GM18526 (cell line): ENCODE data around the gene FOXD2.

Experiments
- POLR2A ChIP-seq: IDR thresholded peaks from 3 replicates; pipeline ENCODE4 v1.6.1; 2011; ENCODE audit not compliant: insufficient read length; ENCODE audit errors: extremely low read depth

Gene FOXD2

DNA sequence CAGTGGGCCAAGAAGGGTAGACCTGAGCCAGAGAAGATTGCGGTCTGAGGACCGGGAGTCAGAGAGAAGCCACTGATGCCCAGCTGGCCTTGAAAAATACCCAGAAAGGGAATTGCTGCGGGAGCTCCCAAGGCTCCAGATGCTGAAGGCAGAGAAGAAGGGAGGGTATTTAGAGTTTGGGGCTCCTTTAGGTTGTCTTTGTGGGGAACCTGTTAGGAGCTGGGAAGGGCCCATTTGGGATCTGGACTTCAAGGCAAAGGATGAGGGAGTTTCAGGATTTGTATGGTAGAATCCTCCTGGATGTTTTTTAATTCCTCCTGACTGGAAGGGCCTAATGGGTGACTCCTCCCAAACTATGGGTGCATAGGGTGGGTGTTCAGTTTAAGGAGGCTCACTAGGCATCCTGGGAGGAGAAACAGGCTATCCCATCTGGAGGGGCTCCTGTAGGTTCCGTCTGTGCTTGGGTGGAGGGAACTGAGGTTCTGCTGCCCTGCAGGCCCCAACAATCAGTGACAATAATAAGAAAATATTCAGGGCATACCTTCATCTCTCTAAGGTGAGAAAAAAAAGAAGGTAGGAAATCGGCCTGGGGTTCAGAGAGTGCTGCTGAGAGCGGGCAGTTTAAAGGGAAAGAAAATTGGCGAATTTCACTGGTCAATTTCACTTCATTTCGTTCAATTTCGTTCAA, 5.1 kb downstream of the FOXD2 start:
- TF ChIP-seq POLR2A: no peak

DNA sequence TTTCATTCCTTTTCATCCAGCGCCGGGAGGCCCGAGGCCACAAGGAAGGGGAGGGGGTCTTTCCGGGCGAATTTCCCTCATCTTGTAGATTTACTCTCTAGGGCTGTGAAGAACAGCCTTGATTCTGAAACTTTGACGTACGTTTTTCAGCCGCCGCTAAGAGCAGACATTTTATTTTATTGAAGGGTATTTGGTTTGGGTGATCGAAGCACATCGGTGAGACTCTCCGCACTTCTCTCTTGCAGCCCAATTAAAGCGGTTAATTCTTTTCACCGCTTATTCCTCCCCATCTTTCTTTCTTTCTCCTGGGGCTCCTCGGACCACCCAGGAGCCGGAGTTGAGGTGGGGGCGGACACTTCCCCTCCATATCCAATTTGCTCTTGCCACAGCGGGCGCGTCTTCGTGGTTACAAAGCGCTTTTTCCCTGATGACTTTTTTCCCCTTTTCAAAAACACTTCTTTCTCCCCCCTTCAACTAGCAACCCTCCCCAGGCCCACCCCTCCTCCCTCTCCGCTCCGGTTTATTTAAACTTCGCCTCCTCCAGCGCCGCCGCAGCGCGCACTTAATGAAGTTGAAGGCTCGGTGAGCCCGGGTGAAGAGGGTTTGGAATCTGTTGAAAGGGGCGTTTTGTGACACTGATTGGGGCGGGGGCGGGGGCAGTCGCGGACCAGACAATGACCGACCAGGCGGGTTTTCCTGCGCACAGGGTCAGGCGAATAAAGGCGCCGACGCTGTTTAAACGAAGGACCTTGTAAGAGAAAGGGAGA, 5.9 kb downstream of the FOXD2 start:
- TF ChIP-seq POLR2A: no peak

DNA sequence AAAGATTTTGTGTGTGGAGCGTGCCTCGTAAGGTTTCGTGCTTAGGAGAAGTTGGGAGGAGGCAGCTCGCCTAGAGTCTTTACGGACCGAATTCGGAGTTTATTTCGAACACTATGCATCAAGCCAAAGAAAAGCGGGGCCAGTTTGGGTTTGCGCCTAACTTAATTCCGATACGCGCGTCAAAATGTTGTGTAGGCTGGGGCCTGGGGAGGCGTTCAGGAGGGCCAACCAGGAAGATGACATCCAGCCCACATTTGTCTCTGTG, 6.4 kb downstream of the FOXD2 start:
- no peak for TF ChIP-seq POLR2A

DNA sequence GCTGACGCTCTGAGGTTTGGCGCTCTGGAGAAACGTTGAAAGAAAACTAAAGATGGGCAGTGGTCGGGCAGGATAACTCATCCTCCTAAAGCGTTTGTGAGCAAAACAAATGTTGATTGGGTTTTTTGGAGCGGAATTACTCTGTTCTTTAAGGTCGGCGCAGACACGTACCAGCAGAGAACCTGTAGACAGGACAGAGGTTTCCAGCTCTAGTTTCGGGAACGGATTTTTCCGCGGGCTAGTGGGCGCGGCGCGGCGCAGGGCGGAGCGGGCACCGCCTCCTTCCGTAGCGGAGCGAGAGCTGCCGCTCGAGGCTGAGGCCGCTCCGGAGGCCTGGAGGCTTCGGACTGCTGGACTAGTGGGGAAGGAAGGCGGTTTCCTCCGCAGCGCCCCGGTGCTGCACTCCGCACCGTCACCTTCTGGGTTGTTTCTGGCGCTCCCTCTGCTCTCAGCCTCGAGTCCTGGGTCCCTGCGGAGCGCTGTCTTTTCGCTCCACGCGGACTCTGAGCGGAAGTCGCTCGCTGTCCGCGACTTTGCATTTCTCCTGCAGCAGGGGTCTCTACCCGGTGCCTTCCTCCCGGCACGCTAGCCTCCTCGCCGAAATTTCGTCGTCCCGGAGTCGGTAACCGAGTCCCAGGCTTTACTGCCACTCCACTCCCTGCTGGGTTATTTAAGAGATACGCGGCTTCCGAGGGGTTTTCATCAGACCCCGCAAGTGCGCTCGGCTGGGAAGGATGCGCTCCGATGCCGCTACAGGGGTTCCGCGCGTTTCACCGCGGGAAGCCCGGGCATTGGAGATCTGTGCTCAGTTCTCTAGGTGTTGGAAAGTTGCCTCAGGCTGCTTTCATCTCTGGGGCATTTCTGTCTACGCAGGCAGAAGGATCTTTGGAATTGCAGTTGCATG, 7.0 kb downstream of the FOXD2 start:
- no peak for TF ChIP-seq POLR2A

DNA sequence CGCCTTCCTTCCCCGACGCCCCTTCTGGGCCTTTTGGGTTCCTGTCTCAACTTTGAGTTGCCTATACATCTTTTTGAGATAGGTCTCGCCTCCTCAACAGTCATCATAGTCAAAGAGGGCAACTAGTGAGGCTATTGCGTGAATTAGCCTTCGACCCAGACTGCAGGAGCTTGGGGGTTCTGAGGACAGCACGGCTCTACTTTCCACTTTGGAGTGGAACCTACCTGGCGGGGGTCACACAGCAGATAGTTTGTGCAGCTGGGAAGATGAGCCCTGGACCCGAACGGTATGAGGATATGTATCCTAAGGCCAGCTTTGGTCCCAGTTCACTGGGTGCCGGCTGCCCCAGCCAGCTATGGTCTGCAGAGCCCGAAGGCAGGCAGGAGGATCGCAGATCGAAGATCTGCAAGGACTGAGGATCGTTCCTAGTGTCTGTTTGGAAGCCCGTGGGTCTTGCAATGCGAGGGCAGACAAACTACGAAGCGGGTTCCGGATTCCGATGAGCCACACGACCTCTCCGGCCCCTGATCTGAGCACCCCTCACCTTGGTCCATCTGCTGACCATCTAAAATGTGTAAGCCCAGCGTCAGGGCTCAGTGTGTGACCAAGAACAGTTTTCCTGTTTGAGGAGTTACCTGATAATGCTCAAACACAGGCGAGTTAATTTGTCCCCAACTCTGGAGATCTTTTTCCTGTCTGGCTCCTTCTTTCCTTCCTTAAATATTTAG, 8.1 kb downstream of the FOXD2 start:
- no peak for TF ChIP-seq POLR2A

DNA sequence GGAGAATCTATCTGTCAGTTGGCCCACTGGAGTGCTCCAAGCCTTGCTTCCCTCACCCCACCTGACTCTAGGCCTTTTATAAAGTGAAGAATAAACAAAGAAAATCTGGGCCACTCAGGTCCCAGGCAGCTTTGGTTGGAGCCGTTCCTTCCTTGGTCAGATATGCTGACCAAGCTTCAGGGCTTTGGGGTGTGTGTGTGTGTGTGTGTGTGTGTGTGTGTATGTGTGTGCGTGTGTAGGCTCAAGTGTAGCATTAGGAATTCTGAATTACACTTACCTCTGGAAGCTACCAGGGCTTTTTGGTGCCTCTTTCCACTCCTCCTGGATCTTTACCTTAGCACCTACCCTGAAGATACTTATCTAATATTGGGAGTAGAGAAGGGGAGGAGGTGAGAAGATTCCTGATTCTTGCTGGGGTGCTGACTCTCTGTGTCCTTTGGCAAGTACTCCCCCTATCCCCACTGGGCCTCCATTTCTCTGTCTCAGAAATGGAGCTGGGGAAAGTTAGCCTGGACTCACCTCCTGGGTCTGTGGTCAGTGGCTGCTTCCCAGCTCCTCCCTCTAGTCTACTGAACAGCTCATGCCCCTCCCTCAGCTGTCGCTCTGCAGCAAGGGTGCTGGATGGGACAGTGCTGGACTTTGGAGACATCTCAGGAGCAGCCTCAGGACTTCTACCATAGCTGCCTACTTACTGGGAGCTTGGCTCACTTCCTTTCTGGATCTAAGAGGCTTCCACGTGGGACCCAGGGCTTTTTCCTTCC, 10.8 kb downstream of the FOXD2 start:
- no peak for TF ChIP-seq POLR2A

DNA sequence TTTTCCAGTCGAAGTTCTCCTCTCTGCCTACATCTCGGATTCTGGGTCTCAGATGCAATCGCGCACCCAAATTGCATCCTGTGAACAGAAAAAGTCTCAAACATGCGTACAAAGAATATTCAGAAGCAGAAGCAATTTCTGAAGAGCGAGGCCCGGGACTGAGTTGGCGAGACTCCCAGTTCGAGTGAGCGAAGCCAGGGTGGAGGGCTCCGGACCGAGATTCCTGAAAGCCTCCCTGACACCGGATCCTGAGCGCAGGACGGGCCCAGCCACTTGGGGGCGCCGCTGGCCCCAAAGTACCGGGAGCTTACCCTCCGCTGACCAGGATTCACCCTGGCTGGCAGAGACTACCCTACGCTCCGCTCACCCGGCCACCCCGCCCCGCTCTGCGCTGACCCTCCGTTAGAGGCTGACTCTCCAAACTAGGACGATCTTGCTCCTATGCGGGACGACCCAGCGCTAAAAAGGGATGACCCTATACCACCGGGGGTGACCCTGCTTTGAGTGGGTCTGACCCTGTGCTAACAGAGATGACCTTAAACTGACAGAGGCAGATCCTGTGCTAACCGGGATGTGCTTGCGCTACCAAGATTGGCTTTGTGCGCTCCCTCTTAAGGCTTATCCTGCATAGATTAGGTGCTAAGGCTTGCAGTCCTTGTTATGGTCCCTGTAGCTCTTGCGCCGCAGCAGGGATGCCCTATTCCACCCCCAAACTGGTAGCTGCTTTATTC, 12.1 kb downstream of the FOXD2 start:
- no peak for TF ChIP-seq POLR2A

DNA sequence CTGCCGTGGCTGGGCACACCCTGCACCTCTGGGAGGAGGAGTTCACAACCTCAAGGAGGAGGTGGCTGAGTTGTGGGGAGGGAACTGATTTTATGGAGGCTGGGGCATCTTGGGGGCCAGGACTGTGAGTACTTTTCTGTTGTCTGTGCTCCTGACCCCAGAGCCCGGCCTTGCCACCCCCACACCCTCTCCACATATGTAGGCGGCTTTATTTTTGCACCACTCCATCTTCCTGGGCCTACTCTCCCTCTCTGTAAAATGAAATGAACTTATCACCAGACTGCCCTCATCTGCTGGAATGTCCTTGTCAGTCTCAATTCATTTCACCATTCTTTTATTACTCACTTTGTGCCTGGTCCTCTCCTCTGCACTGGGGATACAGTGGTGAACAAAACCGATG, 12.8 kb downstream of the FOXD2 start:
- TF ChIP-seq POLR2A: no peak

DNA sequence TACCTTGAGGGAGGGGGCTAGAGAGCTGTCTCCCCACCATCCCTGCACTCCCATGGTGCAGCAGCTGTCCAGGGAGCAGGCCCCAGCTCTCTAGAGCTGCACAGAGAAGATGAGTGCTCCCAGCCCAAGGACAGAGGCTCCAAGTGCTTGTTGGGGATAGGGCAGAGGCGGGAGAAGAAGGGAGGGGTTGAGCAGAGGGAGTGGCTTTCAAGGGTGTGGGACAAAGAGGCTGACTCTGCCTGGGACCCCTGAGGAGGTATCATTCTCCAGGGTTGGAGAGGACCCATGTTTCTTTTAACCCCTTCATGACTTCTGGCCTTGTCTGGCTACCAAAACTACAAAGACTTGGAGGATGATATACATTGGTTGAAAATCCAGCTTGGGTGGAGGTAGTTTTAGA, 14.6 kb downstream of the FOXD2 start:
- TF ChIP-seq POLR2A: no peak

DNA sequence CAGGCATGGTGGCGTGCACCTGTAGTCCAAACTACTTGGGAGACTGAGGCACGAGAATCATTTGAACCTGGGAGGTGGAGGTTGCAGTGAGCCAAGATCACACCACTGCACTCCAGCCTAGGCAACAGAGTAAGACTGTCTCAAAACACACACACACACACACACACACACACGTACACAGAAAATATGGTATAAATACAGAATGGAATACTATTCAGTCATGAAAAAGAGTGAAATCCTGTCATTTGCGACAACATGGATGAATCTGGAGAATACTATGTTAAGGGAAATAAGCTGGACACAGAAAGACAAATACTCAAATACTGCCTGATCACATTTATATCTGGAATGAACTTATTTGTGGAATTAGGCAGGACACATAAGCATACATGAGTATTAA, 18.4 kb downstream of the FOXD2 start:
- TF ChIP-seq POLR2A: no peak

DNA sequence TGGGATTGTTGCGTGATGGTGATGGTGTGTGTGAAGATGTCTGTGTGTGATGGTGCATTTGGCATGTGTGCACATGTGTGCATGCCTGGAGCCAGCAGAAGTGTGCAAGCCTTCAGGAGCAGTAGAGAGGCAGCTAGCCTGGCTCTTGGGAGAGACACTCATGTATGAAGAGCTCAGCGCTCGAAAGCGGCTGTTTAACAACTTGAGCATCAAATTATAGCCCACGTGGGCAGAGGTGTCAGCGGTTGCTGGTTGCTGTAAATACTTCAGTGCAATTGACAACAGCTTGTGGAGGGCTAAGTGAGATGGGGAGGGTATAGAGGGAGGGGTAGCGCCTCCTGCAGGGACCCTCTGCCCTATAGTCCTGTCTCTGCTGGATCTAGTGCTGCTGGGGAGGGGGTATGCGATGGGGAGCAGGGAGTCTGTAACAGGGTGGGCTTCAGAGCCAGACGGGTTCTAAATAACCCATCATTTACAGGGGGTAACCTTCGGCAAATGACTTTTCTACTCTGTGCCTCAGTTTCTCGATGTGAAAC, 21.5 kb downstream of the FOXD2 start:
- TF ChIP-seq POLR2A: no peak

DNA sequence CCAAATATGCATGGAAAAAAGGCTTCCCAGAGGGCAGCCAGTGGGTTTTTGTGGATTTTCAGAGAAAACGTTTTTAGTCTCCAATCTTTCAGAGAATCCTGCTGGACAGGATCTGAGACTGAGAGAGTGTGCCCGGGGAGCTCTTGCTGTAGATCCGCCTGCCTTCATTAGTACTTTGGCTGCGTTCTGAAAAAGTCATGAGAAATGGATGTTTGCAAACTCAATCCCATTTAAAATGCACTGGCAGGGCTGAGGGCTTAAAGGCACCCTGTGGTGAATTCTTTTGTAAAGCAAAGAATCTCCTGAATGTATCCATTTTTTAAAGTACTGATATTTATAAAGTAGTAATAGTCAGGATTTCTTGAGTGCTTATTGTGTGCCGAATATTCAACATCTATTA, 22.2 kb downstream of the FOXD2 start:
- TF ChIP-seq POLR2A: no peak

DNA sequence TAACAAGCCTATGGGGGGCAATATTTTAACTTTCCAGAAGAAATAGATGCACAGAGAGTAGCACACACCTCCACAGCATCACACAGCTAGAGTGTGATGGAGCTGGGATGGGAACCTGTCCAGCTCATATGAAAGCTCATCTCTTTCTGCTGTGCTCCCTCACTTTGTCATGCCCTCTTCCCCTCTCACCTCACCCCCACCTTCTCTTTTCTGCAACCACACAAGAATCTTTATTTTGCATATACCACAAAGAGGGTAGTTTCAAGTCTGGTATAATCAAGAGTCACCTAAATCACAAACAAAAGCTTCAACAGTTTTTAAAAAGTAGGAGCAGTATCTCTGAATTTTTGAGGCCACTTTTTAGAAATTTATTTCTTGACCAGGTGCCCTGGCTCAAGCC, 22.6 kb downstream of the FOXD2 start:
- no peak for TF ChIP-seq POLR2A

DNA sequence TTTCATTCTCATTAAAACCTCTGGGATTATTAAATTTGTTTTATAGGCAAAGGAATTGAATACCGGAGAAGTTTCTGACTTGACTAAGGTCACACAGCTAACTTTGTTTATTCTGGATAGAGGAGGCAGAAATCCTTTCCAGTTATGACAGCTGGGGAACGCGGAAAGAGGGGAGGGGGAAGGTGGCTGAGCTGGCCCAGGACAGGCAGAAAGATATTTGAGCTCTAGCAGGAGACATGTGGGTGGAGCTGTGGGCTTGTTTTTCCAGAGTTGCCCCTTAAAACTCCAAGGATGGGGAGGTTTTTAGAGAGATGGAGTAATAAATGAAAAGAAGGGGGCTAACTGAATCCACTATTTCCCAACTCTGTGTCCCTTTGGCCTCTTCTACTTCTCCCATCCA, 27.8 kb downstream of the FOXD2 start:
- TF ChIP-seq POLR2A: no peak
